Ishikawa (cell line): Measurements from ENCODE around the gene DENND1A.

Source experiments
- CEBPB ChIP-seq: IDR thresholded peaks from 2 replicates; pipeline ENCODE4 v1.6.1; 2012
- CREB1 ChIP-seq: IDR thresholded peaks from 2 replicates; pipeline ENCODE4 v1.6.1; 2012; ENCODE audit warnings: low read depth
- EGR1 ChIP-seq: IDR thresholded peaks from 2 replicates; pipeline ENCODE4 v1.6.1; 2012
- EP300 ChIP-seq: IDR thresholded peaks from 2 replicates; pipeline ENCODE4 v1.6.1; 2012; ENCODE audit warnings: borderline replicate concordance
- FOXM1 ChIP-seq: IDR thresholded peaks from 2 replicates; pipeline ENCODE4 v1.6.1; 2012; ENCODE audit warnings: low read depth, borderline replicate concordance
- MAX ChIP-seq: IDR thresholded peaks from 2 replicates; pipeline ENCODE4 v1.6.1; 2012
- NFIC ChIP-seq: IDR thresholded peaks from 2 replicates; pipeline ENCODE4 v1.6.1; 2012
- RAD21 ChIP-seq: IDR thresholded peaks from 2 replicates; pipeline ENCODE4 v1.6.1; 2012; ENCODE audit warnings: low read depth
- REST ChIP-seq: IDR thresholded peaks from 2 replicates; pipeline ENCODE4 v1.6.1; 2012; ENCODE audit warnings: low read depth, mild to moderate bottlenecking
- TAF1 ChIP-seq: IDR thresholded peaks from 2 replicates; pipeline ENCODE4 v1.6.1; 2012; ENCODE audit warnings: low read depth, mild to moderate bottlenecking
- TCF12 ChIP-seq: IDR thresholded peaks from 2 replicates; pipeline ENCODE4 v1.6.1; 2012; ENCODE audit warnings: low read depth
- TEAD4 ChIP-seq: IDR thresholded peaks from 2 replicates; pipeline ENCODE4 v1.6.1; 2012
- USF1 ChIP-seq: IDR thresholded peaks from 2 replicates; pipeline ENCODE4 v1.6.1; 2012
- YY1 ChIP-seq: IDR thresholded peaks from 2 replicates; pipeline ENCODE4 v1.6.1; 2012; ENCODE audit warnings: low read depth
- ZBTB7A ChIP-seq: IDR thresholded peaks from 2 replicates; pipeline ENCODE4 v1.6.1; 2012; ENCODE audit warnings: low read depth

Gene DENND1A

GRCh38 chr9:123866497-123866896 lies 63.4 kb downstream of the DENND1A start:
- TF ChIP-seq EP300 (no peak), RAD21 (no peak), EGR1 (no peak), TEAD4 (no peak), FOXM1 (no peak), NFIC (no peak), TCF12 (no peak), CEBPB (no peak), MAX (no peak), CREB1 (no peak), YY1 (no peak), TAF1 (no peak), USF1 (no peak), ZBTB7A (no peak), REST (no peak)

GRCh38 chr9:123865226-123866000 lies 64.5 kb downstream of the DENND1A start:
- no peak for TF ChIP-seq EGR1
- no peak for TF ChIP-seq TCF12
- TF ChIP-seq CREB1, result no peak
- TF ChIP-seq TAF1, result no peak
- no peak for TF ChIP-seq REST
- TF ChIP-seq ZBTB7A, result no peak
- no peak for TF ChIP-seq USF1
- no peak for TF ChIP-seq RAD21
- no peak for TF ChIP-seq EP300
- TF ChIP-seq TEAD4, result no peak
- no peak for TF ChIP-seq NFIC
- TF ChIP-seq CEBPB, result no peak
- TF ChIP-seq FOXM1, result no peak
- TF ChIP-seq MAX, result no peak
- TF ChIP-seq YY1, result no peak

- TF ChIP-seq RAD21 (no peak), EGR1 (no peak), TEAD4 (no peak), USF1 (no peak), EP300 (no peak), CREB1 (no peak), MAX (no peak), REST (no peak), ZBTB7A (no peak), TAF1 (no peak), YY1 (no peak), TCF12 (no peak), CEBPB (no peak), FOXM1 (no peak), NFIC (no peak)
These were observed 65.7 kb downstream of the DENND1A start for GRCh38 chr9:123864251-123864650.
